HL-60 (cell line): ENCODE results near the gene DISP2.

Experiments used
- DNase-seq, 2 experiments: peaks; one replicate each; pipeline ENCODE4 v3.0.0-alpha.2; 2010 to 2020; ENCODE audit warnings: low read depth in 1 of 2, low spot score in 1 of 2
- H3K27ac ChIP-seq: fragments of 250-450 bp; sonication (Bioruptor Pico); replicated peaks from 2 replicates; pipeline ENCODE4 v1.5.1; 2020; ENCODE audit warnings: mild to moderate bottlenecking, moderate library complexity
- H3K27me3 ChIP-seq: fragments of 250-450 bp; sonication (Bioruptor Pico); 2 replicates; pipeline ENCODE4 v1.5.1; 2021; ENCODE audit warnings: mild to moderate bottlenecking, moderate library complexity; ENCODE audit not compliant: insufficient read depth, poor library complexity, severe bottlenecking
- H3K4me3 ChIP-seq: replicated peaks from 2 replicates; pipeline ENCODE4 v1.5.1; 2011; ENCODE audit warnings: mild to moderate bottlenecking, control low read depth, low read length; ENCODE audit not compliant: insufficient read depth
- CTCF ChIP-seq: IDR thresholded peaks from one replicate; pipeline ENCODE4 v1.5.1; 2011; ENCODE audit warnings: low read length, control low read depth, inconsistent platforms; ENCODE audit not compliant: insufficient read depth
- GABPA ChIP-seq: IDR thresholded peaks from 2 replicates; pipeline ENCODE4 v1.6.1; 2012; ENCODE audit warnings: low read depth
- POLR2AphosphoS5 ChIP-seq: IDR thresholded peaks from 2 replicates; pipeline ENCODE4 v1.6.1; 2012; ENCODE audit warnings: low read depth
- SPI1 ChIP-seq: IDR thresholded peaks from 2 replicates; pipeline ENCODE4 v1.6.1; 2012; ENCODE audit warnings: low read depth, mild to moderate bottlenecking, borderline replicate concordance
- TF ChIP-seq, protein P1 (sequence below): IDR thresholded peaks from 2 replicates; pipeline ENCODE4 v1.6.1; 2012; ENCODE audit warnings: low read depth; ENCODE audit not compliant: insufficient replicate concordance

The DISP2 gene

GRCh38 chr15:40366457-40367370 is 8.7 kb downstream of the DISP2 start:
- H3K27ac ChIP-seq, result no peak overlapping the region; the same call in 1 of the 2 replicates
- no peak for DNase-seq
- H3K27me3 ChIP-seq, result no peaks in the 10 kb centered on the region

GRCh38 chr15:40367371-40367685 is 9.3 kb downstream of the DISP2 start:
- peak overlapping the region; percentile 61 for H3K27ac ChIP-seq
- TF ChIP-seq, protein P1, sequence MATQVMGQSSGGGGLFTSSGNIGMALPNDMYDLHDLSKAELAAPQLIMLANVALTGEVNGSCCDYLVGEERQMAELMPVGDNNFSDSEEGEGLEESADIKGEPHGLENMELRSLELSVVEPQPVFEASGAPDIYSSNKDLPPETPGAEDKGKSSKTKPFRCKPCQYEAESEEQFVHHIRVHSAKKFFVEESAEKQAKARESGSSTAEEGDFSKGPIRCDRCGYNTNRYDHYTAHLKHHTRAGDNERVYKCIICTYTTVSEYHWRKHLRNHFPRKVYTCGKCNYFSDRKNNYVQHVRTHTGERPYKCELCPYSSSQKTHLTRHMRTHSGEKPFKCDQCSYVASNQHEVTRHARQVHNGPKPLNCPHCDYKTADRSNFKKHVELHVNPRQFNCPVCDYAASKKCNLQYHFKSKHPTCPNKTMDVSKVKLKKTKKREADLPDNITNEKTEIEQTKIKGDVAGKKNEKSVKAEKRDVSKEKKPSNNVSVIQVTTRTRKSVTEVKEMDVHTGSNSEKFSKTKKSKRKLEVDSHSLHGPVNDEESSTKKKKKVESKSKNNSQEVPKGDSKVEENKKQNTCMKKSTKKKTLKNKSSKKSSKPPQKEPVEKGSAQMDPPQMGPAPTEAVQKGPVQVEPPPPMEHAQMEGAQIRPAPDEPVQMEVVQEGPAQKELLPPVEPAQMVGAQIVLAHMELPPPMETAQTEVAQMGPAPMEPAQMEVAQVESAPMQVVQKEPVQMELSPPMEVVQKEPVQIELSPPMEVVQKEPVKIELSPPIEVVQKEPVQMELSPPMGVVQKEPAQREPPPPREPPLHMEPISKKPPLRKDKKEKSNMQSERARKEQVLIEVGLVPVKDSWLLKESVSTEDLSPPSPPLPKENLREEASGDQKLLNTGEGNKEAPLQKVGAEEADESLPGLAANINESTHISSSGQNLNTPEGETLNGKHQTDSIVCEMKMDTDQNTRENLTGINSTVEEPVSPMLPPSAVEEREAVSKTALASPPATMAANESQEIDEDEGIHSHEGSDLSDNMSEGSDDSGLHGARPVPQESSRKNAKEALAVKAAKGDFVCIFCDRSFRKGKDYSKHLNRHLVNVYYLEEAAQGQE, result no peak
- TF ChIP-seq POLR2AphosphoS5 (no peak; the same call in 1 of the 2 replicates), GABPA (no peak), CTCF (no peak), SPI1 (no peak)
- DNase-seq, result no peak
- peak overlapping the region; percentile 51 for H3K4me3 ChIP-seq
- no peaks in the 10 kb centered on the region for H3K27me3 ChIP-seq

More at GRCh38 chr15:40366457-40367370, 8.7 kb downstream of the DISP2 start:
- TF ChIP-seq, protein P1, result no peak
- TF ChIP-seq SPI1 (no peak), CTCF (no peak), POLR2AphosphoS5 (no peak), GABPA (no peak)
- H3K4me3 ChIP-seq, result no peak overlapping the region

- peak; percentile 91 to 92 for DNase-seq
- TF ChIP-seq GABPA (no peak), SPI1 (peak; percentile 43; the same call in 1 of the 2 replicates), CTCF (peak; percentile 74), POLR2AphosphoS5 (peak; percentile 65; the same call in 1 of the 2 replicates)
- TF ChIP-seq, protein P1, result no peak
- peak overlapping the region; percentile 61 for H3K27ac ChIP-seq
- H3K27me3 ChIP-seq, result no peaks in the 10 kb centered on the region
- peak overlapping the region; percentile 51 for H3K4me3 ChIP-seq
Measured at GRCh38 chr15:40367686-40368611, 9.9 kb downstream of the DISP2 start.
